A549 (cell line): Measurements from ENCODE around the gene CES4A. TPM values are rescaled to one million over a fixed set of nuclear protein-coding genes. Genes with fewer than 3 reads are reported as not detected.

Experiments
- ATAC-seq, 2 experiments: fragments of 200-7000 bp in 1 of 2; fragments of >200 bp in 1 of 2; cut with Nextera tagmentation in 1 of 2; cut with Tn5 transposase in 1 of 2; 3 replicates each; pipeline versions ENCODE4 v1.8.0 to v1.9.1; 2018 to 2020; ENCODE audit warnings: mild to moderate bottlenecking in 1 of 2, moderate library complexity in 1 of 2
- CTCF ChIA-PET: fragments of 300-600 bp; sonication (Branson Sonifier 250); formaldehyde crosslinking; extraction: SDS; loops from one replicate; lab custom pipeline; 2021; ENCODE audit warnings: antibody characterized with exemption, inconsistent platforms; lab: Yijun Ruan, JAX
- POLR2A ChIA-PET: fragments of 350-600 bp; formaldehyde crosslinking; extraction: SDS; loops from one replicate; lab custom pipeline; 2021; ENCODE audit warnings: antibody characterized with exemption, inconsistent platforms; lab: Yijun Ruan, JAX
- DNase-seq, 2 experiments: peaks; one replicate each; pipeline versions ENCODE4 v3.0.0 to v3.0.0-alpha.2; 2011 to 2016; ENCODE audit warnings: low read depth in 1 of 2, low spot score in 1 of 2
- FAIRE-seq: peaks from 2 replicates; lab custom pipeline; 2011; peaks lifted over from hg19 to GRCh38; lab: Jason Lieb, UNC
- H3K27ac ChIP-seq, 2 experiments: fragments of >200 bp; sonication (Bioruptor Twin); formaldehyde crosslinking; 3 replicates each; pipeline ENCODE4 v1.5.1; 2016 to 2017
- H3K4me1 ChIP-seq: fragments of >200 bp; sonication (Bioruptor Twin); formaldehyde crosslinking; 3 replicates; pipeline ENCODE4 v1.6.1; 2016
- H3K4me2 ChIP-seq: fragments of >200 bp; sonication (Bioruptor Twin); formaldehyde crosslinking; 3 replicates; pipeline ENCODE4 v1.6.1; 2016
- H3K4me3 ChIP-seq: fragments of >200 bp; sonication (Bioruptor Twin); formaldehyde crosslinking; 3 replicates; pipeline ENCODE4 v1.5.1; 2016
- H3K9me3 ChIP-seq: fragments of >200 bp; sonication (Bioruptor Twin); formaldehyde crosslinking; 3 replicates; pipeline ENCODE4 v1.6.1; 2016
- BCL3 ChIP-seq: fragments of >200 bp; sonication (Bioruptor Twin); formaldehyde crosslinking; IDR thresholded peaks from 3 replicates; pipeline ENCODE4 v1.6.1; 2016
- CBX8 ChIP-seq: fragments of 200-600 bp; sonication (generic); IDR thresholded peaks from 2 replicates; pipeline ENCODE4 v1.6.1; 2016
- EHMT2 ChIP-seq: fragments of 200-600 bp; sonication (generic); IDR thresholded peaks from 2 replicates; pipeline ENCODE4 v1.6.1; 2016; ENCODE audit warnings: antibody characterized with exemption, low read depth, mild to moderate bottlenecking, moderate library complexity
- ELK1 ChIP-seq: fragments of 150-350 bp; IDR thresholded peaks from 2 replicates; pipeline ENCODE4 v1.6.1; 2014; ENCODE audit warnings: low read depth, mild to moderate bottlenecking, low read length
- EP300 ChIP-seq, 2 experiments: fragments of >200 bp; sonication (Bioruptor Twin); formaldehyde crosslinking; IDR thresholded peaks; 2 replicates in 1 of 2; 3 replicates in 1 of 2; pipeline ENCODE4 v1.6.1; 2016 to 2017
- HEYL ChIP-seq: fragments of 250-450 bp; sonication (Bioruptor Pico); IDR thresholded peaks from 2 replicates; pipeline ENCODE4 v1.8.0; 2021; ENCODE audit warnings: mild to moderate bottlenecking, moderate library complexity
- MAFK ChIP-seq: fragments of 450-650 bp; IDR thresholded peaks from 2 replicates; pipeline ENCODE4 v1.6.1; 2014; ENCODE audit not compliant: partially characterized antibody
- MAZ ChIP-seq: fragments of 150-350 bp; IDR thresholded peaks from 2 replicates; pipeline ENCODE4 v1.6.1; 2014; ENCODE audit warnings: antibody characterized with exemption, low read depth, low read length, borderline replicate concordance
- MYC ChIP-seq: IDR thresholded peaks from 2 replicates; pipeline ENCODE4 v1.6.1; 2012; ENCODE audit warnings: mild to moderate bottlenecking, inconsistent platforms, low read length, improper control_type of control experiment, borderline replicate concordance
- NFE2L2 ChIP-seq: fragments of 150-350 bp; conservative IDR thresholded peaks from 2 replicates; pipeline ENCODE4 v1.6.1; 2014; ENCODE audit warnings: low read length
- NR3C1 ChIP-seq: fragments of >200 bp; sonication (Bioruptor Twin); formaldehyde crosslinking; IDR thresholded peaks from 3 replicates; pipeline ENCODE4 v1.6.1; 2017
- PBX3 ChIP-seq: IDR thresholded peaks from 2 replicates; pipeline ENCODE4 v1.6.1; 2012
- RNF2 ChIP-seq: fragments of 200-600 bp; sonication (generic); IDR thresholded peaks from 2 replicates; pipeline ENCODE4 v1.6.1; 2016; ENCODE audit warnings: low read depth, mild to moderate bottlenecking, antibody characterized with exemption, moderate library complexity, borderline replicate concordance
- SMC3 ChIP-seq: fragments of >200 bp; sonication (Bioruptor Twin); formaldehyde crosslinking; IDR thresholded peaks from 3 replicates; pipeline ENCODE4 v1.6.1; 2018; ENCODE audit warnings: inconsistent platforms
- USF2 ChIP-seq: fragments of 450-650 bp; IDR thresholded peaks from 2 replicates; pipeline ENCODE4 v1.6.1; 2014; ENCODE audit warnings: antibody characterized with exemption
- ZC3H11A ChIP-seq: fragments of 450-650 bp; IDR thresholded peaks from 2 replicates; pipeline ENCODE4 v1.6.1; 2014; ENCODE audit warnings: antibody characterized with exemption, mild to moderate bottlenecking
- ZSCAN20 ChIP-seq: fragments of 250-450 bp; sonication (Bioruptor Pico); IDR thresholded peaks from 2 replicates; pipeline ENCODE4 v1.8.0; 2022; ENCODE audit warnings: mild to moderate bottlenecking, moderate library complexity
- WGBS: methylation state at CpG from one replicate; pipeline ENCODE4 v1.1.6; 2017; ENCODE audit errors: missing lambda C conversion rate; 5-methylcytosine and 5-hydroxymethylcytosine counted together
- polyA plus RNA-seq, 4 experiments: library from polyadenylated mRNA; depleted of rRNA in 3 of 4; stranded (reverse); fragments of >200 nt; fragmentation: RNase III in 1 of 4; extraction: RNeasy Plus Mini Kit Qiagen cat#74134 plus additional on column Dnase treatment in 1 of 4; gene quantifications; 2 replicates in 3 of 4; 3 replicates in 1 of 4; pipeline ENCODE4 v1.2.3, GENCODE V29; 2011 to 2017
- TF ChIP-seq, protein P1 (sequence below): IDR thresholded peaks from 2 replicates; pipeline ENCODE4 v1.6.1; 2012; ENCODE audit warnings: low read depth, borderline replicate concordance

Gene CES4A
- polyA plus RNA-seq, 2 of the 4 experiments (the other 2 are of a cell fraction), result 2.8 to 3.5 TPM

- Histone ChIP-seq H3K4me2 (no peak overlapping the region), H3K27ac (no peak overlapping the region)
- WGBS, result 94% methylated on average over 1 of the region's 1 CpG
- CTCF ChIA-PET, result interaction anchor here (0.7 to 1.3 kb wide), 4 partner anchors 9 to 279 kb away, joined by 3 to 4 read pairs (median 3); no protein-coding TSS in a partner anchor
- FAIRE-seq, result no peak
- TF ChIP-seq MAFK (peak; percentile 53), USF2 (no peak), ZSCAN20 (CRISPR knock-in tag) (no peak)
- TF ChIP-seq, all 56 proteins: peak for 1
- Histone ChIP-seq H3K4me3 (no peak overlapping the region), H3K9me3 (no peaks in the 10 kb centered on the region), H3K4me1 (peaks cover 9% of the 10 kb centered on the region; the same call in 2 of the 3 replicates)
- POLR2A ChIA-PET, result no interaction called here
- ATAC-seq, result no peak
- no peak for DNase-seq
Observed at GRCh38 chr16:67052399-67052798, 64.0 kb downstream of the CES4A start.

- DNase-seq (no peak), ATAC-seq (no peak), FAIRE-seq (no peak)
- 88% methylated on average over 4 of the region's 4 CpGs for WGBS
- ChIA-PET CTCF (interaction anchor here (0.5 to 2.8 kb wide), 8 partner anchors 10 to 131 kb away, joined by 3 to 10 read pairs (median 4); partner anchors contain the start of gene CES3), POLR2A (interaction anchor here (0.7 kb wide), 1 partner anchor 42 kb away, joined by 6 read pairs; no protein-coding TSS in a partner anchor)
- Histone ChIP-seq H3K27ac (no peak overlapping the region), H3K9me3 (no peaks in the 10 kb centered on the region), H3K4me2 (no peak overlapping the region), H3K4me3 (no peak overlapping the region), H3K4me1 (peaks cover 9% of the 10 kb centered on the region; the same call in 2 of the 3 replicates)
- TF ChIP-seq MAZ (no peak), MAFK (no peak), RNF2 (no peak), BCL3 (no peak), ZC3H11A (no peak)
- TF ChIP-seq, protein P1, sequence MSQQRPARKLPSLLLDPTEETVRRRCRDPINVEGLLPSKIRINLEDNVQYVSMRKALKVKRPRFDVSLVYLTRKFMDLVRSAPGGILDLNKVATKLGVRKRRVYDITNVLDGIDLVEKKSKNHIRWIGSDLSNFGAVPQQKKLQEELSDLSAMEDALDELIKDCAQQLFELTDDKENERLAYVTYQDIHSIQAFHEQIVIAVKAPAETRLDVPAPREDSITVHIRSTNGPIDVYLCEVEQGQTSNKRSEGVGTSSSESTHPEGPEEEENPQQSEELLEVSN, result no peak
Observed at GRCh38 chr16:67053767-67054334, 65.5 kb downstream of the CES4A start.

GRCh38 chr16:67054901-67055300 is 66.5 kb downstream of the CES4A start:
- FAIRE-seq (no peak), DNase-seq (no peak), ATAC-seq (no peak)
- ChIA-PET POLR2A (no interaction called here), CTCF (interaction anchor here (0.5 to 2.8 kb wide), 9 partner anchors 32 to 130 kb away, joined by 3 to 10 read pairs (median 4); no protein-coding TSS in a partner anchor)
- H3K4me2 ChIP-seq, result no peak overlapping the region
- no peaks in the 10 kb centered on the region for H3K9me3 ChIP-seq
- WGBS, result 91% methylated on average over 2 of the region's 2 CpGs
- H3K4me1 ChIP-seq, result peaks cover 9% of the 10 kb centered on the region; the same call in 2 of the 3 replicates
- H3K4me3 ChIP-seq, result no peak overlapping the region
- TF ChIP-seq ELK1 (no peak), SMC3 (no peak), CBX8 (no peak), NFE2L2 (no peak), PBX3 (no peak), NR3C1 (no peak), EHMT2 (no peak), ZSCAN20 (CRISPR knock-in tag) (no peak), HEYL (CRISPR knock-in tag) (no peak), EP300 (IDR thresholded peaks at IDR 0.05) (no peak), MYC (no peak), ZC3H11A (no peak)
- H3K27ac ChIP-seq, result no peak overlapping the region
